Measurements from ENCODE around the gene ASCC1.
"Not testable (repeated sequence)": the region's sequence is repeated elsewhere in the genome, so short reads cannot be mapped to it uniquely, and the experiment has no call there.

Gene ASCC1

DNA sequence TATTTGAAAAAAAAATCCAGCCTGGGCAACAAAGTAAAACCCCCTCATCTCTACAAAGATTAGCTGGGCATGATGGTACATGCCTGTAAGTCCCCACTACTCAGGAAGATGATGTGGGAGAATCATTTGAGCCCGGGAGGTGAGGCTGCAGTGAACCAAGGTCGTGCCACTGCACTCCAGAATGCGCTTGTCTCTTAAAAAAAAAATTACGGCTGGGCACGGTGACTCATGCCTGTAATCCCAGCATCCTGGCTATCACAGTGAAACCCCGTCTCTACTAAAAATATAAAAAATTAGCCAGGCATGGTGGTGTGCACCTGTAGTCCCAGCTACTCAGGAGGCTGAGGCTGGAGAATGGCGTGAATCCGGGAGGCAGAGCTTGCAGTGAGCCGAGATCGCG, 4.7 kb downstream of the ASCC1 start:
- H3K4me1 Mint-ChIP-seq: peaks cover 40% of the 10 kb centered on the region
- not testable (repeated sequence) for H3K27ac Mint-ChIP-seq, H3K36me3 Mint-ChIP-seq, H3K9me3 Mint-ChIP-seq, H3K27me3 Mint-ChIP-seq, H3K4me3 Mint-ChIP-seq

DNA sequence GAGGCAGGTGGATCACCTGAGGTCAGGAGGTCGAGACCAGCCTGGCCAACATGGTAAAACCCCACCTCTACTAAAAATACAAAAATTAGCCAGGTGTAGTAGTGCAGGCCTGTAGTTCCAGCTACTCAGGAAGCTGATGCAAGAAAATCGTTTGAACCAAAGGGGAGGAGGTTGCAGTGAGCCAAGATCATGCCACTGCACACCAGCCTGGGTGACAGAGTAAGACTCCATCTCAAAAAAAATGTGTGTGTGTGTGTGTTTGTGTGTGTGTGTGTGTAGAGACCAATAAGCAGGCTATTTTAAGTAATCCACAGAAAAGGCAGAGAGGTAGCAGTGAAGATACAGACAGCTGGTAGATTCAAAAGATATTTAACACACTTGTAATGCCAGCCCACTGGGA, 7.5 kb downstream of the ASCC1 start:
- H3K9me3 Mint-ChIP-seq, H3K27me3 Mint-ChIP-seq, H3K36me3 Mint-ChIP-seq: not testable (repeated sequence)
- H3K4me3 Mint-ChIP-seq: peak overlapping the region; percentile 20
- peak overlapping the region; percentile 95 for H3K27ac Mint-ChIP-seq
- peaks cover 23% of the 10 kb centered on the region for H3K4me1 Mint-ChIP-seq

DNA sequence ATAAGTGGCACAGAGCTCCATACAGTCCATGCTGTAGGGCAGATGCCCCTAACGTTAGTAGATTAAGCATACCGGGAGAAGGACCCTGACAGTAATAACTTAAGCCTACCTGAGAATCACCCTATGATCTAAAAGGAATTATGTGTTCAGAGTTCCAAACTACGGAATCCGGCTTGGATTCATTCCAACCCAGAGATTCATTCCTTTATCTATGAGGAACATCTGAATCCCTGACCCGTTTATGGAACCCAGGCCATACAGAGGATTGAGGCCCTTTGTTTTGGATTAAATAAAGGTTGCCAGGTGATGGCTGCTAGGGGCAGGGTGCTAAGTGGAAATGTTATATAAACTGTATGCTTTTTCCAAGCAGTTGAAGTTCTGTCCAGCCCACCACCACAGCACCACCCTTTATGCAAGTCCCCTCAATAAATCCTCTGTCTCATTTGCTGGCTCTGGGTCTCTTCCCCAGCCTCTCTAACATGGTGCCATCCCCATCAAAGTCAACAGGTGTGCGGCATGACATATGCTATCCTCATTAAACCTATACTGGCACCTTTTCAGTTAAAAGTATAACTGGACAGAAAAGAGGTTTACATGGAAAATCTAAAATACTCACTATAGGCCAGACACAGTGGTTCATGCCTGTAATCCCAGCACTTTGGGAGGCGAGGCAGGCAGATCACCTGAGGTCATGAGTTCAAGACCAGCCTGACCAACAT, 9.4 kb downstream of the ASCC1 start:
- peaks cover 15% of the 10 kb centered on the region for H3K4me1 Mint-ChIP-seq
- no peak overlapping the region for H3K27ac Mint-ChIP-seq
- no peak overlapping the region for H3K4me3 Mint-ChIP-seq
- no peaks in the 10 kb centered on the region for H3K27me3 Mint-ChIP-seq
- H3K9me3 Mint-ChIP-seq: no peaks in the 10 kb centered on the region
- peaks cover 10% of the 10 kb centered on the region for H3K36me3 Mint-ChIP-seq

DNA sequence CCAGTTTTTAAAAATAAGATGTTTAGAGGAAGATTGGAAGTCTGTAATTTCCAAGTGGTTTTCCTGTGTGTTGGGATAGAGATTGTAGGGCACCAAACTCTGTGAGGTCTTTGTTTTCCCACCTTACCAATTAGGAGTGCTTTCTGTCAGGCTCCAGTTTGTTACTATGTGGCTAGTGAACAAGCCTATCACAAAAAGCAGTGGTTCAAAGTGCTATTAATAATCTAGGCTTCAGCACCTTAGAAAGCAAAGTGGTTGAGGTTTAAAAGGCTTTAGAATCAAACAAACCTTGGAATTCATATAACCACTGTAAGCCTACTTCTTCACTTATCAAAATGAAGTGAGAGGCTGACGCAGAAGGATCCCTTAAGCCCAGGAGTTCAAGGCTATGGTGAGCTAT, 11.4 kb downstream of the ASCC1 start:
- Mint-ChIP-seq H3K9me3 (no peaks in the 10 kb centered on the region), H3K27me3 (no peaks in the 10 kb centered on the region), H3K36me3 (peaks cover 7% of the 10 kb centered on the region), H3K27ac (no peak overlapping the region), H3K4me1 (peaks cover 10% of the 10 kb centered on the region), H3K4me3 (no peak overlapping the region)

DNA sequence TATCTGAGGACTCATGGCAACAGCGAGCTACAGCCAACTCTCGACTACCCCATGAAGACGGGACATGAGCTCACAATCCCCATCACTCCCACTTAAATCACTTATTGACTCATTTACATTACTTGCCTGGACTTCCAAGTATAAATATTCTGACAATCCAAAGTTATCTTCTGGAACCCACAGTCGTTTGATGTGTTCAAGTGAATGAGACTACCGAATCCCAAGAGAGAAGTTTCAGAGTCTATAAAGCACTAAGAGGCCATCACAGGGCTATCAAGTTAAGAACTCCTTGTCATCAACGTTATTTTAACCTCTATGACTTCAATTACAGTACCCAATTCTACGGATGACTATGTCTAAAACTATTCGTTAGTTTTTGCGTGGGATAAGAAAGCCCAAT, 11.8 kb downstream of the ASCC1 start:
- H3K4me1 Mint-ChIP-seq: peaks cover 10% of the 10 kb centered on the region
- no peak overlapping the region for H3K27ac Mint-ChIP-seq
- H3K27me3 Mint-ChIP-seq: no peaks in the 10 kb centered on the region
- H3K36me3 Mint-ChIP-seq: peaks cover 10% of the 10 kb centered on the region
- H3K9me3 Mint-ChIP-seq: no peaks in the 10 kb centered on the region
- H3K4me3 Mint-ChIP-seq: no peak overlapping the region

DNA sequence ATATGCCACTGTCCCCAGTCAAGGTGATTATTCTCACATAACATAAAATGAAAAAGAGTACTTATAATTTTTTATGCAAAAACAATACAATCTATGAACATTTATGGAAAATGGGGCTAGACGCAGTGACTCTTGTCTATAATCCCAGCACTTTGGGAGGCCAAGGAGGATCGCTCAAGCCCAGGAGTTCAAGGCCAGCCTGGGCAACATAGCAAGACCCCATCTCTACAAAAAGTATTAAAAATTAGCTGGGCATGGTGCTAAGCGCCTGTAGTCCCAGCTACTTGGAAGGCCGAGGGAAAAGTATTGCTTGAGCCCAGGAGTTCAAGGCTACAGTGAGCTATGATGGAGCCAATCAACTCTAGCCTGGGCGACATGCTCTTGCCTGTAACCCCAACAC, 14.8 kb downstream of the ASCC1 start:
- no peaks in the 10 kb centered on the region for H3K4me1 Mint-ChIP-seq
- no peaks in the 10 kb centered on the region for H3K9me3 Mint-ChIP-seq
- no peak overlapping the region for H3K27ac Mint-ChIP-seq
- peaks cover 8% of the 10 kb centered on the region for H3K36me3 Mint-ChIP-seq
- H3K27me3 Mint-ChIP-seq: no peaks in the 10 kb centered on the region
- H3K4me3 Mint-ChIP-seq: no peak overlapping the region

DNA sequence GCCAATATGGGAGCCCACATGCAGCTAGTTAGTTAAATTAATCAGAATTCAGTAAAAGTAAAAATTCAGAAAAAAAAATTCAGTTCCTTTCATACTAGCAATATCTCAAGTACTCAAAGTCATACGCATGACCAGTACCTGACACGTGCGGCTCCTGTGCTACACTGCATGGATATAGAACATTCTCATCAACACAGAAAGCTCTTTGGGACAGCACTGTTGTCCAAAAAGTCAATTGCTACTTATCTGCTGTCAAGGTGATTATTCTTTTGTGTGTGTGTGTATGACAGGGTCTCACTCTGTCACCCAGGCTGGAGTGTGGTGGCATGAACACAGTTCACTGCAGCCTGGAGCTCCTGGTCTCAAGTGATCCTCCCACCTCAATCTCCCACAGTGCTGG, 15.2 kb downstream of the ASCC1 start:
- Mint-ChIP-seq H3K27ac (no peak overlapping the region), H3K4me3 (no peak overlapping the region), H3K27me3 (no peaks in the 10 kb centered on the region), H3K9me3 (no peaks in the 10 kb centered on the region), H3K4me1 (no peaks in the 10 kb centered on the region), H3K36me3 (peaks cover 8% of the 10 kb centered on the region)

DNA sequence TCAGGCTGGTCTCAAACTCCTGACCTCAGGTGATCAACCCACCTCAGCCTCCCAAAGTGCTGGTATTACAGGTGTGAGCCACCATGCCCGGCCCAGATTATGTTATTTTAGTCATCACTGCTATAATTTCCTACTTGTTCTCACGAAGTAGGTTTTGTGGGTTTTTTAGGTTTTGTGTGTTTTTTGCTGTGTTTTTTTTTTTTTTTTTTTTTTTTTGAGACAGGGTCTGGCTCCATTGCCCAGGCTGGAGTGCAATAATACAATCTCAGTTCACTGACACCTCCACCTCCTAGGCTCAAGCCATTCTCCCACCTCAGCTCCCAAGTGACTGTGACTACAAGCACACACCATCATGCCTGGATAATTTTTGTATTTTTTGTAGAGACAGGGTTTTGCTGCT, 21.1 kb downstream of the ASCC1 start:
- Mint-ChIP-seq H3K36me3 (peaks cover 8% of the 10 kb centered on the region), H3K27me3 (no peaks in the 10 kb centered on the region), H3K4me1 (no peaks in the 10 kb centered on the region), H3K9me3 (no peaks in the 10 kb centered on the region), H3K4me3 (no peak overlapping the region), H3K27ac (no peak overlapping the region)

DNA sequence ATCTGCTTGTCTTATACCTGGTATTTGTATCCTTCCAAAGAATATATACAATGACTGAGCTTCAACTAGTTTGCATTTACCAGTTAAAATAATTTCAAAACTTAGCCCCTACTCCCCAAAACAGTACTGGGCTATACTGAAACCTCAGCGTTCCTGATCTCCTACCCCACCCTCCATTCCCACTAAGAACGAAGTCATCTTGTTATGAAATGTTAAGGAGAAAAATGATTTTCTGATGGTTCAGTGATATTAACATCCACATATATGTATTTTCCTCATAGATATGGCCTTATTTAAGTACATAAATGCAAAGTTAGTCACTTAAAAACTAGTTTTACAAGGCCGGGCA, 29.1 kb downstream of the ASCC1 start:
- peaks cover 15% of the 10 kb centered on the region for H3K36me3 Mint-ChIP-seq
- H3K4me3 Mint-ChIP-seq: no peak overlapping the region
- no peak overlapping the region for H3K27ac Mint-ChIP-seq
- H3K27me3 Mint-ChIP-seq: no peaks in the 10 kb centered on the region
- H3K4me1 Mint-ChIP-seq: peaks cover 9% of the 10 kb centered on the region
- peaks cover 6% of the 10 kb centered on the region for H3K9me3 Mint-ChIP-seq

DNA sequence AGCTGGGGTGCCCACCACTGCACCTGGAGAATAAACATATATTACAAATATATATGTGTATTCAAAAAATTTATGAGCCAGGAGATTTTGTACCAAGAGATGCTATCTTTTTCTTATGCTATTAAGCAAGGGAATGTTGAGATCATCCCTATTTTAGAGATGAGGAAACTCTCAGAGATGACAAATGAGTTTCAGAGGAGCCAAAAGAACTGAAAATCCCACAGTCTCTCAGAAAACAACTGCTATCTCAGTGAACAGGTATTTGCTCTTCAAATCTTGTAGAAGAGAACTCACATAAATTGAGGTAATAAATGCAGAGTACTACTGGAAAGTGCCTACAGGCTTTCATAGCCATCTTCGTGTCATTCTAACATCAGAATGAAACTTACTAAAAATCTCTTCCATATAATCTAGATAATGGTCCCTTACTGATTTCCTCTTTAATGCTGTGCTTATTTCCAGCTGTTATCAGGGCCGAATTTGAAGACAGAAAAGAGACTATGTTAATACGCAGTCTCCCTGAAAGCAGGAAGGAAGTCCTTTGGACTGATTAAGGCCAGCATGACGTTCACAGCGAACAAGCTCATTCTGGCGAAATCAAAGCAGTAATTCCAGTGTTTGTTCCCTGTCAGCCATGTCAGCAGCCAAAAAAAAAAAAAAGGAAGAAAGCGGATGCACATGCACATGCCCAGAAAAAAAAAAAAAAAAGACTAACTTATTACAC, 29.7 kb downstream of the ASCC1 start:
- H3K27ac Mint-ChIP-seq: peak overlapping the region; percentile 65
- H3K4me1 Mint-ChIP-seq: peaks cover 9% of the 10 kb centered on the region
- H3K9me3 Mint-ChIP-seq: peaks cover 6% of the 10 kb centered on the region
- H3K4me3 Mint-ChIP-seq: no peak overlapping the region
- H3K36me3 Mint-ChIP-seq: peaks cover 14% of the 10 kb centered on the region
- no peaks in the 10 kb centered on the region for H3K27me3 Mint-ChIP-seq

DNA sequence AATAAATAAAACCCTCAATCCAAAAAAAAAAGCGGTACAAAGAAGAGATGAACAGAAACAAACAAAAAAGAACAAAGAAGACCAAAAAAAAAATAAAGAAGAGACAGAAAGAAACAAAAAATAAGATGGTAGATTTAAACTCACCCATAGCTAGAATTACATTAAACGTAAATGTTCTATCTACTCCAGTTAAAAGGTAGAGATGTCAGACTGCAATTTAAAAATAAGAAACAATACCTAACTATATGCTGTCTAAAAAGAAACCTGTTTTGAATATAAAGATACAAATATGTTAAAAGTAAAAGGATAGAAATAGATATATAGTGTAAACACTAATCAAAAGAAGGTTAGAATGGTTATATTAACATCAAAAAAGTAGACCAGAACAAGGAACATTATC, 31.9 kb downstream of the ASCC1 start:
- peaks cover 14% of the 10 kb centered on the region for H3K36me3 Mint-ChIP-seq
- H3K27ac Mint-ChIP-seq: no peak overlapping the region
- H3K27me3 Mint-ChIP-seq: no peaks in the 10 kb centered on the region
- H3K4me3 Mint-ChIP-seq: no peak overlapping the region
- peaks cover 9% of the 10 kb centered on the region for H3K4me1 Mint-ChIP-seq
- peaks cover 6% of the 10 kb centered on the region for H3K9me3 Mint-ChIP-seq

DNA sequence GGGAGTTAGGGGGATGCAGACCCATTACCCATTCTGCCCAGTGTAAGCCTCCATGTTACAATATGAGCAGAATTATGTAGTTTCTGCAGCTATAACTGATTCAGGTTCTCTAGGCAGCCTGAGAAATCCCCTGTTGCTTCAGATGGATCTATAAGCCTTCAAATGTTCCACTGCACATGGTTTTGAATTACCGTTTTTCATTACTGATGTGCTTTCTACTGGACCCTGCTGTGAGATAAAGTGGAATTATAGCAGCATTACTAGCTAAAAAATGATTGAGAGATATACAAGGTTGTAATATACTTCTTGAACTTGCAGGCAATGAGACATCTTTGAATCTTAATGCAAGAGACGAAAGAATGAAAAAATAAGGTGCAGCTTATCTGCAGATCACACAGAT, 38.6 kb downstream of the ASCC1 start:
- no peaks in the 10 kb centered on the region for H3K9me3 Mint-ChIP-seq
- peaks cover 8% of the 10 kb centered on the region for H3K36me3 Mint-ChIP-seq
- H3K27ac Mint-ChIP-seq: no peak overlapping the region
- no peaks in the 10 kb centered on the region for H3K4me1 Mint-ChIP-seq
- H3K27me3 Mint-ChIP-seq: no peaks in the 10 kb centered on the region
- no peak overlapping the region for H3K4me3 Mint-ChIP-seq

DNA sequence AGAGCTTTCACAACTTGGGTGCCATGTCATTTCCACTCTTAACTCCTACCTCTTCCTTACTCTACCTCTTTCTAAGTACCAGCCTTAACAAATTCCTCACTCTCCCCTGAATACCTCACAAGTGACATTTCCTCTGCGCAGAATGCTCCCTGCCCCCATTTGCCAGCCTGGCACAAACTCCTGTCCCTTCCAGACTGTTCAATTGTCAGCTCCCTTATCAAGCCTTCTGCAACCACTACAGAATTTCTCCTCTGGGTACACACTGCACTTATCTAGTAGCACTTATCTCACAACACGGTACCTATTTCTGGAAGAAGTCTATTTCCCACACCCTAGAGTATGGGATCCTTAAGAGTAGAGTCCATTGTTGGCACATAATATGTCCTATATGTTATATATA, 39.4 kb downstream of the ASCC1 start:
- H3K9me3 Mint-ChIP-seq: no peaks in the 10 kb centered on the region
- no peak overlapping the region for H3K27ac Mint-ChIP-seq
- H3K27me3 Mint-ChIP-seq: no peaks in the 10 kb centered on the region
- peaks cover 6% of the 10 kb centered on the region for H3K36me3 Mint-ChIP-seq
- peaks cover 2% of the 10 kb centered on the region for H3K4me1 Mint-ChIP-seq
- no peak overlapping the region for H3K4me3 Mint-ChIP-seq

DNA sequence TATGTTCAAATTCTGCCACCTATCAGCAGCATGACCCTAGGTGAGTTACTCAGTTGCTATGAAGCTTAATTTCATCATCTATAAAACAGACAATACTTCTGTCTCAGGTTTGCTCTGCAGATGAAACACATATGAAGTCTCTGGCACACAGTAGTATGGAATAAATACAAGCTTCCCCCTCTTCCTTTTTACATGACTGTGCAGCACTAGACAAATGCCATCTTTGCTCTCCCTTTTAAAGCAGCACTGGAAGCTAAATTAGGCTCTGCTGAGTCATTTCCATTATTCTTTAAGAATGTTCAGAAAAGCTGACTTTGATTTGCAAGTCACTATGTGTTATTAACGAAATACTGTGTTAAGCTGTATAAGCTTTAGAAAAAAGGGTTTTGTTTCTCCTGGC, 40.9 kb downstream of the ASCC1 start:
- Mint-ChIP-seq H3K27me3 (no peaks in the 10 kb centered on the region), H3K27ac (no peak overlapping the region)

DNA sequence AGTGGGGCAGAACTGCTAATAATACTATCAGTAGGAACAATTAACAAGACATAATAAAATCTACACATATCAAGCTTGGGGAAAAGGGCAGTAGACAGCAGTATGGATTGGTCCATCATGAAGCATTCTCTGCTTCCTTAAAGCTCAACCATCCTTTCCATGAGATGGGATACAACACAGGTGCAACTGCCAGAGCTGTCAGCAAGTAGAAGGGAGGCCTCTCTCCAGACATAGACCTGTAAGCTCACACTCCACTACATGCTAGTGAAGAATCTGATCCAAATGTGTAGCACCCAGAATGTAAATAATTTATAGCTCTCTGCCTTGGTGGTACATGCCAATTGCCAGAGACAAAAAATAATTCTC, 41.8 kb downstream of the ASCC1 start:
- no peak overlapping the region for H3K27ac Mint-ChIP-seq
- H3K27me3 Mint-ChIP-seq: no peaks in the 10 kb centered on the region
- H3K36me3 Mint-ChIP-seq: peaks cover 7% of the 10 kb centered on the region
- no peak overlapping the region for H3K4me3 Mint-ChIP-seq
- H3K9me3 Mint-ChIP-seq: no peaks in the 10 kb centered on the region
- peaks cover 10% of the 10 kb centered on the region for H3K4me1 Mint-ChIP-seq

More for the DNA sequence above, 40.9 kb downstream of the ASCC1 start:
- H3K36me3 Mint-ChIP-seq: peaks cover 7% of the 10 kb centered on the region
- no peaks in the 10 kb centered on the region for H3K9me3 Mint-ChIP-seq
- H3K4me3 Mint-ChIP-seq: no peak overlapping the region
- H3K4me1 Mint-ChIP-seq: peaks cover 10% of the 10 kb centered on the region

DNA sequence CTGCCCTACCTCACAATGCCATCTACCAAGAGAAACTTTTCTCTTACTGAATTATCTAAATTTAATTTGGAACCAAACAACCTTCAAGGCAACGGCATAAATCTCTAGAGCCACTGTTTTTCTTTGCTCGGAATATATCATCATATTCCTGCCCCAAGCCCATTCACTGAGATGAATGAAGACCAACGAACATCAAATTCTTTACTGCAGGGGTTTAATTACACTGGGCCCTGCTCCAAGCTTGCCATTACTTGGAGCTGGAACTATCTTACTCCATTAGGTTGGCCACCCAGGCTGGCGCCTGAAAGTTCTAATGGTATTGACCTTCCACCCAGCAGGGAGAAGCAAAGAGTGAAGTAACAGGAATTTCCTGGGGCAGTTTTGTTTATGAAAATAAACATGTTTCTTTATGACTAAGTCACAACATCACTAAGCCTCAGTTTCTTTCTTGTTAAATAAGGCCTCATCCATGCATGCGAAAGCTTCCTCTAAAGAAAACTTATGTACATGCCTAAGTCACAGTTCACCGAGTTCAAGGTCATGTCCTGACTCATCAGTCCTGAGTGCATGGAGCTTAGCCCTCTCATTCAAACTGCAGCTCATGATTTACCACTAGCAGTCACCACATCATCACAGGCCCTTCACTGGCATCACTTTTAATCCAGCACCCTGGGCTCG, 42.3 kb downstream of the ASCC1 start:
- Mint-ChIP-seq H3K27ac (no peak overlapping the region), H3K9me3 (no peaks in the 10 kb centered on the region), H3K4me1 (peaks cover 10% of the 10 kb centered on the region), H3K27me3 (no peaks in the 10 kb centered on the region), H3K4me3 (no peak overlapping the region), H3K36me3 (peaks cover 7% of the 10 kb centered on the region)
